ENCODE measurements around the gene TIGD6.
"Not testable (repeated sequence)": the region's sequence is repeated elsewhere in the genome, so short reads cannot be mapped to it uniquely, and the experiment has no call there.

The TIGD6 gene

DNA sequence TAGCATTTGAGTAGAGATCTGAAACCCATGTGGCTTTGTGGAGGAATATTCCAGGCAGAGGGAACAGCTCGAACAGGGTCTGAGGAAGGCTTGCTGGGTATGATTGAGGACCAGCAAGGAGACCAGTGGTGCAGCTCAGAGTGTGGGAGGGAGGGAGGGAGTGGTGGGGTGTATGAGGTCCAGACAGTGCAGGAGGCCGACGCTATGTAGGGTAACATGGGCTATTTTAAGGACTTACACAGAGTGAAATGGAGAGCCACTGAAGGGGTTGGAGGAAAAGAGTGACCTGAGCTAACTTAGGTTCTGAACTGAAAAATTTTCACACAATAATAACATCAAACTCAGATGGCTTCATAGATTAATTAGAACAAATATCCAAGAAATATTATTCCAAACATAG is 42.0 kb upstream of the TIGD6 start:
- TF ChIP-seq, protein P1, sequence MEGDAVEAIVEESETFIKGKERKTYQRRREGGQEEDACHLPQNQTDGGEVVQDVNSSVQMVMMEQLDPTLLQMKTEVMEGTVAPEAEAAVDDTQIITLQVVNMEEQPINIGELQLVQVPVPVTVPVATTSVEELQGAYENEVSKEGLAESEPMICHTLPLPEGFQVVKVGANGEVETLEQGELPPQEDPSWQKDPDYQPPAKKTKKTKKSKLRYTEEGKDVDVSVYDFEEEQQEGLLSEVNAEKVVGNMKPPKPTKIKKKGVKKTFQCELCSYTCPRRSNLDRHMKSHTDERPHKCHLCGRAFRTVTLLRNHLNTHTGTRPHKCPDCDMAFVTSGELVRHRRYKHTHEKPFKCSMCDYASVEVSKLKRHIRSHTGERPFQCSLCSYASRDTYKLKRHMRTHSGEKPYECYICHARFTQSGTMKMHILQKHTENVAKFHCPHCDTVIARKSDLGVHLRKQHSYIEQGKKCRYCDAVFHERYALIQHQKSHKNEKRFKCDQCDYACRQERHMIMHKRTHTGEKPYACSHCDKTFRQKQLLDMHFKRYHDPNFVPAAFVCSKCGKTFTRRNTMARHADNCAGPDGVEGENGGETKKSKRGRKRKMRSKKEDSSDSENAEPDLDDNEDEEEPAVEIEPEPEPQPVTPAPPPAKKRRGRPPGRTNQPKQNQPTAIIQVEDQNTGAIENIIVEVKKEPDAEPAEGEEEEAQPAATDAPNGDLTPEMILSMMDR (IDR thresholded peaks at IDR 0.05; ENCODE audit: borderline replicate concordance, control extremely low read depth, extremely low read depth, insufficient read depth, missing control alignments), result no peak
- in situ Hi-C loops (cut with MboI; ENCODE audit: low sequenced_read_pairs, unreplicated experiment), result no loop called here
- no peak for DNase-seq (ENCODE audit: low spot score)

- in situ Hi-C loops (cut with MboI; ENCODE audit: low sequenced_read_pairs, unreplicated experiment), result no loop called here
- TF ChIP-seq, protein P1 (IDR thresholded peaks at IDR 0.05; ENCODE audit: borderline replicate concordance, control extremely low read depth, extremely low read depth, insufficient read depth, missing control alignments), result no peak
- no peak for DNase-seq (ENCODE audit: low spot score)
Observed at GRCh38 chr5:150038547-150038946, 38.1 kb upstream of the TIGD6 start.

- no peak for DNase-seq (ENCODE audit: low spot score)
- in situ Hi-C loops (cut with MboI; ENCODE audit: low sequenced_read_pairs, unreplicated experiment), result no loop called here
Observed at GRCh38 chr5:150036513-150036912, 36.1 kb upstream of the TIGD6 start.

GRCh38 chr5:150035139-150035895 is 34.9 kb upstream of the TIGD6 start:
- DNase-seq (ENCODE audit: low spot score), result no peak
- in situ Hi-C loops (cut with MboI; ENCODE audit: low sequenced_read_pairs, unreplicated experiment), result no loop called here
- TF ChIP-seq, protein P1 (IDR thresholded peaks at IDR 0.05; ENCODE audit: borderline replicate concordance, control extremely low read depth, extremely low read depth, insufficient read depth, missing control alignments), result no peak

More at GRCh38 chr5:150036513-150036912, 36.1 kb upstream of the TIGD6 start:
- TF ChIP-seq, protein P1 (IDR thresholded peaks at IDR 0.05; ENCODE audit: borderline replicate concordance, control extremely low read depth, extremely low read depth, insufficient read depth, missing control alignments), result no peak

- DNase-seq (ENCODE audit: low spot score), result no peak
- TF ChIP-seq, protein P1 (IDR thresholded peaks at IDR 0.05; ENCODE audit: borderline replicate concordance, control extremely low read depth, extremely low read depth, insufficient read depth, missing control alignments), result no peak
- in situ Hi-C loops (cut with MboI; ENCODE audit: low sequenced_read_pairs, unreplicated experiment), result no loop called here
Observed at GRCh38 chr5:150034662-150035061, 34.2 kb upstream of the TIGD6 start.

- no peak for DNase-seq (ENCODE audit: low spot score)
- TF ChIP-seq, protein P1 (IDR thresholded peaks at IDR 0.05; ENCODE audit: borderline replicate concordance, control extremely low read depth, extremely low read depth, insufficient read depth, missing control alignments), result no peak
- in situ Hi-C loops (cut with MboI; ENCODE audit: low sequenced_read_pairs, unreplicated experiment), result no loop called here
Observed at GRCh38 chr5:150033334-150033733, 32.9 kb upstream of the TIGD6 start.

DNA sequence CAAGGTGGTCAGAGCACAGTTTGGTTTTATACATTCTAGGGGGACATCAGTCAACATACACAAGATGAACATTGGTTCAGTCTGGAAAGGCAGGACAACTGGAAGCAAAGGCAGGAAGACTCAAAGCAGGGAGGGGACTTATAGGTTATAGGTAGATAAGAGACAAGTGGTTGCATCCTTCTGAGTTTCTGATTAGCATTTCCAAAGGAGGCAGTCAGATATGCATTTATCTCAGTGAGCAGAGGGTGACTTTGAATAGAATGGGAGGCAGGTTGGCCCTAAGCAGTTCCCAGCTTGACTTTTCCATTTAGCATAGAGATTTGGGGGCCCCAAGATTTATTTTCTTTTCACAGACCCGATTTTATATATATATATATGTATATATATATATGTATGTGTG is 27.6 kb upstream of the TIGD6 start:
- DNase-seq (ENCODE audit: low spot score); in situ Hi-C loops (cut with MboI; ENCODE audit: low sequenced_read_pairs, unreplicated experiment): not testable (repeated sequence)

Measured in GM13976 (cell line).